ACHN (cell line): ENCODE measurements around the gene ACAD8.

Source experiments
- DNase-seq: peaks from one replicate; pipeline ENCODE4 v3.0.0-alpha.2; 2015
- in situ Hi-C: cut with HindIII; loops from 2 replicates; pipeline ENCODE4 v1.10.0; 2017; ENCODE audit warnings: low sequenced_read_pairs, low pct_ligation_motif_present, low pct_unique_long_range_greater_than_20kb

The ACAD8 gene

GRCh38 chr11:134253188-134253993, at the start of gene ACAD8, which contains the start of gene THYN1:
ACAD8 (plus strand) TSS chr11:134253568; CDS start chr11:134253601, 33 bp downstream.
THYN1 (minus strand) TSS chr11:134253352; CDS start chr11:134252882, 470 bp downstream.
- DNase-seq: peak; percentile 93
- in situ Hi-C loops: no loop called here

- DNase-seq: no peak
- in situ Hi-C loops: no loop called here
Observed at GRCh38 chr11:134205729-134206128, 47.6 kb upstream of the ACAD8 start.

- in situ Hi-C loops: no loop called here
- DNase-seq: no peak
Observed at GRCh38 chr11:134206185-134206584, 47.2 kb upstream of the ACAD8 start.

DNA sequence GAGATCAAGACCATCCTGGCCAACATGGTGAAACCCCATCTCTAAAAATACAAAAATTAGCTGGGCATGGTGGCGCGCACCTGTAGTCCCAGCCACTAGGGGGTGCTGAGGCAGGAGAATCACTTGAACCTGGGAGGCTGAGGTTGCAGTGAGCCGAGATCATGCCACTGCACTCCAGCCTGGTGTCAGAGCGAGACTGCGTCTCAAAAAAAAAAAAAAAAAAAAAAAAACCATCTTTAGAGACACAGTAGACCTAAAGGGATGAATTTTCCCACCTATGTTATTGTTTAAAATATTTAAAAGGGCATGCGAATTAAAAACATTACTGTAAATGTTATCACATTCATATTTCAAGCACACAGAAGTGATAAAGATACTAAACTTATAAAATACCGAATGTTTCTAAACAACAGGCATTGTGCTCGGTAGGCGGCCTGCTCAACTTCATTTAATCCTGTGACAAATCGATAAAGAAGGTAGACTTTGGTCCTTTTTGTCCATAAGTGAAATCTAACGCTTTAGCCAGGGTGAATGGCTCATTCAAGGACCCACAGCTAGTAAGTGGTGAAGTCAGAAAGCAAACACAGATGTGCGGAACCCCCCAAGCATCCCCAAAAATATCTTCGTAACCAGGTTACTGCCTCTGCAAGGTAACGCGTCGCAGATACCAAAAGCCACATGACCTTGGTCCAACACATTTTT, 45.7 kb upstream of the ACAD8 start:
- in situ Hi-C loops: no loop called here
- peak; percentile 25 for DNase-seq

DNA sequence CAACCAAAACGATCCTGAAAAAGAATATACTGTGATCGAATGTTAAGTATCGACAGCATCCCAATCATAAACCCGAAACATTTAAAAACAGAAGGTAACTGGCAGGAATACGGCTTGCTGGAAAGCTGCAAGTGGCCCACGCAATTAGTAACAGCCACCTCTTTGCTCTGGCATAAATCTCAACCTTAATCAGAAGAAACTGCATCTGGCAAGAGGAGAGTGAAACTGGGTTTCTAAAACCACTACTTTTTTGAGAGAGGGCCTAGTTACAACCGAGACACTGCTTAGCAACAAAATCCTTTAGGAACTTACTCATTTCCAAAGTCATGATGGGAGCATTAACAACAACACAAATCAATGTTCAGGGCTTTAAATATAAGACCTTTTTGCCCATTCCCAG, 37.5 kb upstream of the ACAD8 start:
- DNase-seq: no peak
- in situ Hi-C loops: no loop called here

DNA sequence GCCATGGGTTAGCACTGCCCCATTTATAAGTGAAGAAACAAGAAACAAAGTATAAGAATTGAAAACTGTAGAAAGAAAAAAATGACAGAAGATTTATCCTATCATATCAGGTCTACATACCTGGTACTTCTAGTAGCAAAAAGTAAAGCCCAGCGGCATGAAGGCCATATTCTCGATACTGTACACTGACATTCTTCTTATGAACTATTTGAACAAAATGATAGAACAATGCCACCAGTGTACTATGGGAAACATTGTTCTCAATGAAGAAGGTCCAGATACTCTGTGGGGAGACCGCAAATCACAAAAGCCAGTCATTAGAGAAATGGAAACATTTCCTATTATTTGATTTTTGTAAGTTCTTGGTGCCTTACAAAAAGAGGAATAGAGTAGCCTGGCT, 36.6 kb upstream of the ACAD8 start:
- in situ Hi-C loops: no loop called here
- DNase-seq: no peak

- in situ Hi-C loops: no loop called here
- DNase-seq: no peak
Observed at GRCh38 chr11:134223121-134223520, 30.2 kb upstream of the ACAD8 start.

- in situ Hi-C loops: no loop called here
- peak; percentile 95 for DNase-seq
Observed at GRCh38 chr11:134223836-134224709, 29.3 kb upstream of the ACAD8 start, which contains the start of the genes NCAPD3 and VPS26B. NCAPD3 (minus strand) TSS chr11:134223967; CDS start chr11:134223926, 41 bp downstream. VPS26B (plus strand) TSS chr11:134224671; CDS start chr11:134225123, 452 bp downstream.

GRCh38 chr11:134224710-134225664, 28.4 kb upstream of the ACAD8 start:
- peak; percentile 27 for DNase-seq
- in situ Hi-C loops: no loop called here

GRCh38 chr11:134226806-134227325, 26.5 kb upstream of the ACAD8 start:
- in situ Hi-C loops: no loop called here
- DNase-seq: no peak

GRCh38 chr11:134228625-134229024, 24.7 kb upstream of the ACAD8 start:
- in situ Hi-C loops: no loop called here
- DNase-seq: no peak

DNA sequence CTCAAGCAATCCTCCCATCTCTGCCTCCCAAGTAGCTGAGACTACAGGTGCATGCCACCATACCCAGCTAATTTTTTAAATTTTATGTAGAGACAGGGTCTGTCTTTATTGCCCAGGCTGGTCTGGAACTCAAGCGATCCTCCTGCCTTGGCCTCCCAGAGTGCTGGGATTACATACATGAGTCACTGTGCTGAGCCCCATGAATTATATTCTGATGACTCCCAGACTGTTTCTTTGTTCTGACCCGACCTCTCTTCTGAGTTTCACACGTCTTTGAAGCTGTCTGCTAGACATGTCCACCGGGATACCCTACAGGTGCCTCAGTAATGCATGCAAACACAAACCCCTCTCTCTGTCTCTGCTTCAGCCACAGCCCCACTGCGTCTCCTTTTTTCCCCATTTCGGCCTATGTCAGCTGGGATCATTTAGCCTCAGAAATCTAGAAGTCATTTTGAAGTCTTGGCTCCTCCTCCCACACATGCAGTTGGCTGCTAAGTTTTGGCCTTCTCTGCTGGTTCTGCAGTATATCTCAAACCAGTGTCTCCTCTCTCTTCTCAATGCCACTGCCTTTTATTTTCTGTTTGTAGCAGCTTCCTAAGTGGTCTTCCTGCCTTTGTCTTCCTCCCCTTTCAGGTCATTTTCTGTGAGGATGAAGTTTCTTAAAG, 24.1 kb upstream of the ACAD8 start:
- no peak for DNase-seq
- in situ Hi-C loops: no loop called here

- in situ Hi-C loops: no loop called here
- no peak for DNase-seq
Observed at GRCh38 chr11:134230339-134230738, 23.0 kb upstream of the ACAD8 start.

DNA sequence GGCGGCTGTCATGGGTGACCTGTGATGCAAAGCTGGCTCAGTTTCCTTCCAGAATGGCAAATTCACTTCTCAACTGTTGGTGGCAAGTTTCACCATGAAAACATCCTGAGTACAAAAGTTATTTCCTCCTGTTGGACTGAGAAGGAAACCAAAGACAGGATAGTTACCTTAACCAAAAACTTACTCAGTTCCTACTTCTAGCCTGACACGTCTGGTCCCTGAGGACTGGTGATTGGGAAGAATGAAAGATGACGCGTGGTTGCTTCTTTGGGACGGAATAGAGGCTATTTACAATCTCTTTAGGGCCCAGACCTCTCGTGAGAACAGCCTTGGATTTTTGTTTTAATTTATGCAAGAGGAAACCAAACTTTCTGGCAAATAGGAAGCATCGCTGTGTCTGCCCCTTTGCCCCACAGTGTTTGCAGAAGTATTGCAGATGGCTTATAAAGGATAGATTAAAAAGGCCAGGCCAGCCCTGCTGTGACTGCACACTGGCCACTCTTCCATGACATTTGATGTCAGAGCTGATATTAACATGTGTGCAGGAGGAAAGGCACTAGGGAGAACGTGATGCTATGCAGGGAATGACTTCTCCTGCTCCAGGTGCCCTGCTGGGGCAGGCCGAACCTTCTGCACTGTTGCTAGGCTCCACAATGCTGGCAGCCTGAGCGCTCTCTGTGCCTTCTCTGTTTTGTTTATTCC, 21.3 kb upstream of the ACAD8 start:
- in situ Hi-C loops: no loop called here
- DNase-seq: no peak

GRCh38 chr11:134233729-134234179, 19.6 kb upstream of the ACAD8 start:
- in situ Hi-C loops: no loop called here
- DNase-seq: no peak

DNA sequence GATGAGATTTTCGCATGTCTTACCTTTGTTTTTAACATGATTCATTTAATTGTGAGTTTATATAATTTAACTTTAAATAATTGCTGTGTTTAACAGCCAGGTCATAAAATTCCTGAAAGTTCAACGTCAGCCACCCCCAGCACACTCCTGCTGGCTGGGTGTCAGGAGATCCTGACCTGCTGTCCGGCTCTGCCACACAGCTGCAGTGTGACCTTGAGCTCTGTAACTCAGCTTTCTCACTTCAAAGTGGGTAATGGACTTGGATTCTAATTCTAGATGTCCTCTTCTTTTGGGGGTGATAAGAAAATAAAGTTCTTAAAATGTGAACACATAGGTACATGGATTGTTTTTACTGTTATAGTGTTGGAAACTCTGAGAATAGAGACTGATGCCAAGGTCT, 18.0 kb upstream of the ACAD8 start:
- in situ Hi-C loops: no loop called here
- no peak for DNase-seq
